HepG2 (cell line): ENCODE measurements around the gene KIF5B. TPM values are rescaled to one million over a fixed set of nuclear protein-coding genes. Genes with fewer than 3 reads are reported as not detected.
A peak's percentile ranks its signal among the peaks of the same experiment; 100 is the strongest.

Experiments
- ATF1 ChIP-seq: IDR thresholded peaks from 2 replicates; pipeline ENCODE4 v1.6.1; 2016; ENCODE audit warnings: mild to moderate bottlenecking, control low read depth
- IKZF1 ChIP-seq: fragments of 450-650 bp; IDR thresholded peaks from 2 replicates; pipeline ENCODE4 v1.7.1; 2016
- JUN ChIP-seq: sonication (generic); formaldehyde crosslinking; IDR thresholded peaks from 2 replicates; pipeline ENCODE4 v1.4.0; 2020; ENCODE audit warnings: mild to moderate bottlenecking, missing genetic modification reagents
- MEIS1 ChIP-seq: sonication (generic); formaldehyde crosslinking; IDR thresholded peaks from 2 replicates; pipeline ENCODE4 v1.9.0; 2021; ENCODE audit warnings: mild to moderate bottlenecking, missing genetic modification reagents, moderate library complexity, borderline replicate concordance
- MYNN ChIP-seq: sonication (generic); formaldehyde crosslinking; IDR thresholded peaks from 2 replicates; pipeline ENCODE4 v1.4.0; 2020; ENCODE audit warnings: mild to moderate bottlenecking, low read depth, missing genetic modification reagents
- NFKB2 ChIP-seq: sonication (generic); formaldehyde crosslinking; IDR thresholded peaks from 2 replicates; pipeline ENCODE4 v1.4.0; 2020; ENCODE audit warnings: missing genetic modification reagents, borderline replicate concordance
- NR1H2 ChIP-seq: sonication (generic); formaldehyde crosslinking; IDR thresholded peaks from 2 replicates; pipeline ENCODE4 v1.8.1; 2022; ENCODE audit warnings: low read depth, missing genetic modification reagents, borderline replicate concordance
- RFX1 ChIP-seq: fragments of 450-650 bp; IDR thresholded peaks from 2 replicates; pipeline ENCODE4 v1.6.1; 2017
- SMARCE1 ChIP-seq: fragments of 450-650 bp; IDR thresholded peaks from 2 replicates; pipeline ENCODE4 v1.6.1; 2017; ENCODE audit warnings: borderline replicate concordance
- SNRNP70 ChIP-seq: fragments of 200-400 bp; formaldehyde crosslinking; IDR thresholded peaks from 2 replicates; pipeline ENCODE4 v1.6.1; 2017; ENCODE audit warnings: mild to moderate bottlenecking, low read depth, low read length, moderate library complexity
- SOX13 ChIP-seq, 3 experiments: fragments of 450-650 bp in 1 of 3; sonication (generic) in 1 of 3; formaldehyde crosslinking in 1 of 3; IDR thresholded peaks in 2 of 3; conservative IDR thresholded peaks in 1 of 3; 2 replicates each; pipeline versions ENCODE4 v1.5.0 to v1.6.1; 2016 to 2020; ENCODE audit warnings: antibody characterized with exemption in 1 of 3, mild to moderate bottlenecking in 1 of 3, missing compliant biosample characterization in 1 of 3, missing genetic modification reagents in 1 of 3, moderate library complexity in 1 of 3
- TBX2 ChIP-seq: sonication (generic); formaldehyde crosslinking; IDR thresholded peaks from 2 replicates; pipeline ENCODE4 v1.5.0; 2020; ENCODE audit warnings: missing genetic modification reagents, mild to moderate bottlenecking, borderline replicate concordance
- ZNF282 ChIP-seq: fragments of 450-650 bp; IDR thresholded peaks from 2 replicates; pipeline ENCODE4 v1.6.1; 2018; ENCODE audit not compliant: partially characterized antibody
- ZNF501 ChIP-seq: sonication (generic); formaldehyde crosslinking; IDR thresholded peaks from 2 replicates; pipeline ENCODE4 v1.5.1; 2020; ENCODE audit warnings: mild to moderate bottlenecking, moderate library complexity, missing genetic modification reagents
- ZNF549 ChIP-seq: sonication (generic); formaldehyde crosslinking; IDR thresholded peaks from 2 replicates; pipeline ENCODE4 v1.5.0; 2020; ENCODE audit warnings: missing genetic modification reagents
- ZNF768 ChIP-seq: sonication (generic); formaldehyde crosslinking; IDR thresholded peaks from 2 replicates; pipeline ENCODE4 v1.4.0; 2020; ENCODE audit warnings: missing genetic modification reagents
- polyA plus RNA-seq, 8 experiments: library from polyadenylated mRNA; depleted of rRNA in 3 of 8; stranded (reverse) in 7 of 8; unstranded in 1 of 8; fragments of >200 nt; fragmentation: Illumina TruSeq in 4 of 8; extraction: Trizol in 4 of 8; gene quantifications; 2 replicates each; pipeline versions ENCODE4 v1.2.1 to v1.2.3, GENCODE V29; 2011 to 2016; ENCODE audit warnings: low read depth in 4 of 8, missing spikeins in 1 of 8, mixed read lengths in 1 of 8; ENCODE audit not compliant: insufficient read depth in 1 of 8
- total RNA-seq, 5 experiments: library from RNA; depleted of rRNA; stranded (reverse); fragments of >200 nt; fragmentation: Illumina TruSeq; extraction: Trizol; gene quantifications; 2 replicates each; pipeline ENCODE4 v1.2.3, GENCODE V29; 2016; ENCODE audit warnings: low read depth in 1 of 5
- TF ChIP-seq, protein P1 (sequence below): sonication (generic); formaldehyde crosslinking; IDR thresholded peaks from 2 replicates; pipeline ENCODE4 v1.5.0; 2020; ENCODE audit warnings: missing genetic modification reagents, mild to moderate bottlenecking, borderline replicate concordance
- TF ChIP-seq, protein P2 (sequence below): sonication (generic); formaldehyde crosslinking; IDR thresholded peaks from 2 replicates; pipeline ENCODE4 v1.5.0; 2020; ENCODE audit warnings: missing genetic modification reagents
- TF ChIP-seq, protein P3 (sequence below): sonication (generic); formaldehyde crosslinking; IDR thresholded peaks from 2 replicates; pipeline ENCODE4 v1.8.0; 2022; ENCODE audit warnings: mild to moderate bottlenecking, missing genetic modification reagents
- TF ChIP-seq, protein P4 (sequence below): sonication (generic); formaldehyde crosslinking; IDR thresholded peaks from 2 replicates; pipeline ENCODE4 v1.5.1; 2020; ENCODE audit warnings: mild to moderate bottlenecking, moderate library complexity, missing genetic modification reagents
- TF ChIP-seq, protein P5 (sequence below): sonication (generic); formaldehyde crosslinking; IDR thresholded peaks from 2 replicates; pipeline ENCODE4 v1.4.0; 2020; ENCODE audit warnings: missing genetic modification reagents
- TF ChIP-seq, protein P6 (sequence below): IDR thresholded peaks from 2 replicates; pipeline ENCODE4 v1.6.1; 2012; ENCODE audit warnings: low read depth, low read length, improper control_type of control experiment

The KIF5B gene
- total and polyA plus RNA-seq, 2 of the 13 experiments (the other 11 are each of a cell fraction or from before 2014, with no cell fraction given) = 34.3 to 133 TPM

DNA sequence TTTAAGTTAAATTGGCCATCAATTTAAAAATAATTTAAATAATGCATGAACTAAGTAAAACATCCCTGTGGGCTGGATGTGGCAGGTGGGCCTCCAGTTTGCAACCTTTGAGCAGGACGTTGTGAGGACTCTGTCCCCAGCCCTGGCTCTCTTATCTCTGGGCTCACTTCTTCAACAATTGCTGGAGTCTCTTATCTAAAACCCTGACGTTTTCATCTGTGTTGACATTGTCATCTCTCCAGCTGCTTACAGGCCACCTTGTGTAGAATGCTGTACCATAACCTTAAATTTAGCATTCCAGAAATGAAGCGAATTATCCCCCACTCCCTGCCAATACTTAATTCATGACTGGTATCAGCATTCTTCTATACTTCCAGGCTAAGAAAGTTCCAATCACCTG is 3.2 kb upstream of the KIF5B start (continued):
- TF ChIP-seq JUN (CRISPR knock-in tag) (no peak; the same call in 1 of the 2 replicates), ZNF501 (CRISPR knock-in tag) (no peak), IKZF1 (no peak), NR1H2 (CRISPR knock-in tag) (no peak), MYNN (no peak), SOX13 (IDR thresholded peaks at IDR 0.05) (peak; percentile 86), SOX13 (CRISPR knock-in tag; conservative IDR thresholded peaks at IDR 0.05 in 1 of 2, IDR thresholded peaks at IDR 0.05 in 1 of 2) (peak in 1 of 2 experiments; percentile 96; a peak in 2 of 4 replicates), NFKB2 (CRISPR knock-in tag) (no peak), SNRNP70 (no peak), MEIS1 (CRISPR knock-in tag) (no peak), ZNF549 (CRISPR knock-in tag) (no peak), SMARCE1 (no peak), RFX1 (no peak), TBX2 (CRISPR knock-in tag) (peak; percentile 58; the same call in 1 of the 2 replicates), ATF1 (CRISPR knock-in tag) (peak; percentile 63; the same call in 1 of the 2 replicates), ZNF282 (no peak), ZNF768 (CRISPR knock-in tag) (no peak)
- TF ChIP-seq, protein P1, sequence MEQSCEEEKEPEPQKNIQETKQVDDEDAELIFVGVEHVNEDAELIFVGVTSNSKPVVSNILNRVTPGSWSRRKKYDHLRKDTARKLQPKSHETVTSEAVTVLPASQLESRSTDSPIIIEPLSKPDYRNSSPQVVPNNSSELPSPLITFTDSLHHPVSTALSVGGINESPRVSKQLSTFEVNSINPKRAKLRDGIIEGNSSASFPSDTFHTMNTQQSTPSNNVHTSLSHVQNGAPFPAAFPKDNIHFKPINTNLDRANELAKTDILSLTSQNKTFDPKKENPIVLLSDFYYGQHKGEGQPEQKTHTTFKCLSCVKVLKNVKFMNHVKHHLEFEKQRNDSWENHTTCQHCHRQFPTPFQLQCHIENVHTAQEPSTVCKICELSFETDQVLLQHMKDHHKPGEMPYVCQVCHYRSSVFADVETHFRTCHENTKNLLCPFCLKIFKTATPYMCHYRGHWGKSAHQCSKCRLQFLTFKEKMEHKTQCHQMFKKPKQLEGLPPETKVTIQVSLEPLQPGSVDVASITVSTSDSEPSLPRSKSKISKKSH = no peak
- TF ChIP-seq, protein P2, sequence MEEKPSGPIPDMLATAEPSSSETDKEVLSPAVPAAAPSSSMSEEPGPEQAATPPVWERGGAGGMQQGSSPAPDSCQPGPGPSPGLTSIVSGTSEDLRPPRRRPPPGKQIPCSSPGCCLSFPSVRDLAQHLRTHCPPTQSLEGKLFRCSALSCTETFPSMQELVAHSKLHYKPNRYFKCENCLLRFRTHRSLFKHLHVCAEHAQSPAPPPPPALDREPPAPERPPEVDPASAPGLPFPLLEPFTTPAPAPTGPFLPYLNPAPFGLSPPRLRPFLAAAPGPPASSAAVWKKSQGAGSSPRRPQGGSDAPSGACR (CRISPR knock-in tag) = no peak
- TF ChIP-seq, protein P3, sequence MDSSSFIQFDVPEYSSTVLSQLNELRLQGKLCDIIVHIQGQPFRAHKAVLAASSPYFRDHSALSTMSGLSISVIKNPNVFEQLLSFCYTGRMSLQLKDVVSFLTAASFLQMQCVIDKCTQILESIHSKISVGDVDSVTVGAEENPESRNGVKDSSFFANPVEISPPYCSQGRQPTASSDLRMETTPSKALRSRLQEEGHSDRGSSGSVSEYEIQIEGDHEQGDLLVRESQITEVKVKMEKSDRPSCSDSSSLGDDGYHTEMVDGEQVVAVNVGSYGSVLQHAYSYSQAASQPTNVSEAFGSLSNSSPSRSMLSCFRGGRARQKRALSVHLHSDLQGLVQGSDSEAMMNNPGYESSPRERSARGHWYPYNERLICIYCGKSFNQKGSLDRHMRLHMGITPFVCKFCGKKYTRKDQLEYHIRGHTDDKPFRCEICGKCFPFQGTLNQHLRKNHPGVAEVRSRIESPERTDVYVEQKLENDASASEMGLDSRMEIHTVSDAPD (CRISPR knock-in tag) = peak; percentile 69; the same call in 1 of the 2 replicates
- TF ChIP-seq, protein P4, sequence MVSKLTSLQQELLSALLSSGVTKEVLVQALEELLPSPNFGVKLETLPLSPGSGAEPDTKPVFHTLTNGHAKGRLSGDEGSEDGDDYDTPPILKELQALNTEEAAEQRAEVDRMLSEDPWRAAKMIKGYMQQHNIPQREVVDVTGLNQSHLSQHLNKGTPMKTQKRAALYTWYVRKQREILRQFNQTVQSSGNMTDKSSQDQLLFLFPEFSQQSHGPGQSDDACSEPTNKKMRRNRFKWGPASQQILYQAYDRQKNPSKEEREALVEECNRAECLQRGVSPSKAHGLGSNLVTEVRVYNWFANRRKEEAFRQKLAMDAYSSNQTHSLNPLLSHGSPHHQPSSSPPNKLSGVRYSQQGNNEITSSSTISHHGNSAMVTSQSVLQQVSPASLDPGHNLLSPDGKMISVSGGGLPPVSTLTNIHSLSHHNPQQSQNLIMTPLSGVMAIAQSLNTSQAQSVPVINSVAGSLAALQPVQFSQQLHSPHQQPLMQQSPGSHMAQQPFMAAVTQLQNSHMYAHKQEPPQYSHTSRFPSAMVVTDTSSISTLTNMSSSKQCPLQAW (CRISPR knock-in tag) = no peak
- TF ChIP-seq, protein P5, sequence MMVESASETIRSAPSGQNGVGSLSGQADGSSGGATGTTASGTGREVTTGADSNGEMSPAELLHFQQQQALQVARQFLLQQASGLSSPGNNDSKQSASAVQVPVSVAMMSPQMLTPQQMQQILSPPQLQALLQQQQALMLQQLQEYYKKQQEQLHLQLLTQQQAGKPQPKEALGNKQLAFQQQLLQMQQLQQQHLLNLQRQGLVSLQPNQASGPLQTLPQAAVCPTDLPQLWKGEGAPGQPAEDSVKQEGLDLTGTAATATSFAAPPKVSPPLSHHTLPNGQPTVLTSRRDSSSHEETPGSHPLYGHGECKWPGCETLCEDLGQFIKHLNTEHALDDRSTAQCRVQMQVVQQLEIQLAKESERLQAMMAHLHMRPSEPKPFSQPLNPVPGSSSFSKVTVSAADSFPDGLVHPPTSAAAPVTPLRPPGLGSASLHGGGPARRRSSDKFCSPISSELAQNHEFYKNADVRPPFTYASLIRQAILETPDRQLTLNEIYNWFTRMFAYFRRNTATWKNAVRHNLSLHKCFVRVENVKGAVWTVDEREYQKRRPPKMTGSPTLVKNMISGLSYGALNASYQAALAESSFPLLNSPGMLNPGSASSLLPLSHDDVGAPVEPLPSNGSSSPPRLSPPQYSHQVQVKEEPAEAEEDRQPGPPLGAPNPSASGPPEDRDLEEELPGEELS (CRISPR knock-in tag) = peak; percentile 64
- TF ChIP-seq, protein P6, sequence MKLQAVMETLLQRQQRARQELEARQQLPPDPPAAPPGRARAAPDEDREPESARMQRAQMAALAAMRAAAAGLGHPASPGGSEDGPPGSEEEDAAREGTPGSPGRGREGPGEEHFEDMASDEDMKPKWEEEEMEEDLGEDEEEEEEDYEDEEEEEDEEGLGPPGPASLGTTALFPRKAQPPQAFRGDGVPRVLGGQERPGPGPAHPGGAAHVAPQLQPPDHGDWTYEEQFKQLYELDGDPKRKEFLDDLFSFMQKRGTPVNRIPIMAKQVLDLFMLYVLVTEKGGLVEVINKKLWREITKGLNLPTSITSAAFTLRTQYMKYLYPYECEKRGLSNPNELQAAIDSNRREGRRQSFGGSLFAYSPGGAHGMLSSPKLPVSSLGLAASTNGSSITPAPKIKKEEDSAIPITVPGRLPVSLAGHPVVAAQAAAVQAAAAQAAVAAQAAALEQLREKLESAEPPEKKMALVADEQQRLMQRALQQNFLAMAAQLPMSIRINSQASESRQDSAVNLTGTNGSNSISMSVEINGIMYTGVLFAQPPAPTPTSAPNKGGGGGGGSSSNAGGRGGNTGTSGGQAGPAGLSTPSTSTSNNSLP = no peak
